NCI-H2196 (cell line): Measurements from ENCODE around the gene UBE2QL1.

Source experiments
- DNase-seq: peaks from one replicate; lab custom pipeline; 2025; ENCODE audit not compliant: unreplicated experiment; lab: John Stamatoyannopoulos, UW

Gene UBE2QL1

GRCh38 chr5:6522923-6523322 is 74.3 kb downstream of the UBE2QL1 start:
- no peak for DNase-seq

- no peak for DNase-seq
Measured at GRCh38 chr5:6525422-6525821, 76.8 kb downstream of the UBE2QL1 start.

- DNase-seq = peak; percentile 42
Measured at GRCh38 chr5:6525910-6526309, 77.3 kb downstream of the UBE2QL1 start.

- peak; percentile 9 for DNase-seq
Measured at GRCh38 chr5:6527749-6528455, 79.2 kb downstream of the UBE2QL1 start.

GRCh38 chr5:6535594-6535993 is 86.9 kb downstream of the UBE2QL1 start:
- DNase-seq = no peak

GRCh38 chr5:6539060-6539459 is 90.4 kb downstream of the UBE2QL1 start:
- DNase-seq = no peak

GRCh38 chr5:6540111-6540827 is 91.6 kb downstream of the UBE2QL1 start:
- DNase-seq = no peak

- DNase-seq = no peak
Measured at GRCh38 chr5:6541256-6542013, 92.8 kb downstream of the UBE2QL1 start.

GRCh38 chr5:6542421-6543345 is 94.0 kb downstream of the UBE2QL1 start:
- DNase-seq = no peak

GRCh38 chr5:6543346-6543730 is 94.7 kb downstream of the UBE2QL1 start:
- DNase-seq = no peak

GRCh38 chr5:6543830-6544560 is 95.3 kb downstream of the UBE2QL1 start:
- no peak for DNase-seq
